Endothelial cell (in vitro differentiated cells): ENCODE data around the gene RASSF8. TPM values are rescaled to one million over a fixed set of nuclear protein-coding genes. Genes with fewer than 3 reads are reported as not detected.
A peak's percentile ranks its signal among the peaks of the same experiment; 100 is the strongest.

Experiments used
- DNase-seq: peaks from one replicate; pipeline ENCODE4 v3.0.0; 2021; ENCODE audit warnings: low spot score
- H3K27ac Mint-ChIP-seq: one replicate; pipeline ENCODE4 v1.8.0; 2021; ENCODE audit warnings: mixed read lengths, inconsistent platforms; ENCODE audit not compliant: unreplicated experiment
- H3K27me3 Mint-ChIP-seq: one replicate; pipeline ENCODE4 v1.8.0; 2021; ENCODE audit warnings: mild to moderate bottlenecking, moderate library complexity, mixed read lengths, inconsistent platforms; ENCODE audit not compliant: unreplicated experiment
- H3K36me3 Mint-ChIP-seq: one replicate; pipeline ENCODE4 v1.8.0; 2021; ENCODE audit warnings: mild to moderate bottlenecking, low read depth, mixed read lengths, inconsistent platforms; ENCODE audit not compliant: unreplicated experiment
- H3K4me1 Mint-ChIP-seq: one replicate; pipeline ENCODE4 v1.8.0; 2021; ENCODE audit warnings: mild to moderate bottlenecking, mixed read lengths, inconsistent platforms; ENCODE audit not compliant: unreplicated experiment
- H3K4me3 Mint-ChIP-seq: one replicate; pipeline ENCODE4 v1.8.0; 2021; ENCODE audit warnings: mild to moderate bottlenecking, mixed read lengths, inconsistent platforms; ENCODE audit not compliant: unreplicated experiment
- H3K9me3 Mint-ChIP-seq: one replicate; pipeline ENCODE4 v1.8.0; 2021; ENCODE audit warnings: mixed read lengths, inconsistent platforms; ENCODE audit not compliant: unreplicated experiment
- CTCF ChIP-seq: fragments of 200-600 bp; sonication (generic); IDR thresholded peaks from one replicate; pipeline ENCODE4 v1.5.0; 2021; ENCODE audit warnings: antibody characterized with exemption; ENCODE audit not compliant: unreplicated experiment
- total RNA-seq: library from RNA; stranded (reverse); fragmentation: NEBNext Ultra II Directional; extraction: Animal tissue kit (Norgen Biotek cat#: 25700); gene quantifications from one replicate; pipeline ENCODE4 v1.2.1, GENCODE V29; 2021; ENCODE audit not compliant: unreplicated experiment

Gene RASSF8
- total RNA-seq, 1 donor from 2014 or later: 87.2 TPM

GRCh38 chr12:26068503-26068902 is 110.0 kb downstream of the RASSF8 start:
- no peak for DNase-seq
- no peak overlapping the region for H3K4me3 Mint-ChIP-seq
- no peaks in the 10 kb centered on the region for H3K9me3 Mint-ChIP-seq
- no peaks in the 10 kb centered on the region for H3K27me3 Mint-ChIP-seq
- TF ChIP-seq CTCF: no peak
- H3K4me1 Mint-ChIP-seq: no peaks in the 10 kb centered on the region
- no peaks in the 10 kb centered on the region for H3K36me3 Mint-ChIP-seq
- H3K27ac Mint-ChIP-seq: no peak overlapping the region

- Mint-ChIP-seq H3K27me3 (no peaks in the 10 kb centered on the region), H3K9me3 (no peaks in the 10 kb centered on the region), H3K36me3 (no peaks in the 10 kb centered on the region), H3K27ac (no peak overlapping the region), H3K4me1 (no peaks in the 10 kb centered on the region), H3K4me3 (no peak overlapping the region)
- DNase-seq: no peak
- no peak for TF ChIP-seq CTCF
Observed at GRCh38 chr12:26069796-26070195, 111.3 kb downstream of the RASSF8 start.

- DNase-seq: no peak
- H3K9me3 Mint-ChIP-seq: peaks cover 6% of the 10 kb centered on the region
- peaks cover 19% of the 10 kb centered on the region for H3K36me3 Mint-ChIP-seq
- H3K4me1 Mint-ChIP-seq: no peaks in the 10 kb centered on the region
- H3K27me3 Mint-ChIP-seq: no peaks in the 10 kb centered on the region
- H3K27ac Mint-ChIP-seq: no peak overlapping the region
- no peak overlapping the region for H3K4me3 Mint-ChIP-seq
- TF ChIP-seq CTCF: no peak
Observed at GRCh38 chr12:26077915-26078702, 119.6 kb downstream of the RASSF8 start.

- Mint-ChIP-seq H3K9me3 (peaks cover 6% of the 10 kb centered on the region), H3K27me3 (no peaks in the 10 kb centered on the region)
- no peak for TF ChIP-seq CTCF
Observed at GRCh38 chr12:26080911-26081310, 122.4 kb downstream of the RASSF8 start.

GRCh38 chr12:26086936-26087335 is 128.5 kb downstream of the RASSF8 start:
- Mint-ChIP-seq H3K27ac (no peak overlapping the region), H3K27me3 (no peaks in the 10 kb centered on the region), H3K4me1 (no peaks in the 10 kb centered on the region), H3K4me3 (no peak overlapping the region), H3K9me3 (peaks cover 6% of the 10 kb centered on the region), H3K36me3 (peaks cover 9% of the 10 kb centered on the region)
- no peak for TF ChIP-seq CTCF
- DNase-seq: no peak

More at GRCh38 chr12:26080911-26081310, 122.4 kb downstream of the RASSF8 start:
- H3K27ac Mint-ChIP-seq: no peak overlapping the region
- no peak for DNase-seq
- peak overlapping the region; percentile 17 for H3K4me3 Mint-ChIP-seq
- H3K36me3 Mint-ChIP-seq: peaks cover 13% of the 10 kb centered on the region
- H3K4me1 Mint-ChIP-seq: no peaks in the 10 kb centered on the region
